ENCODE results near the gene NDUFS6.

NDUFS6 gene

GRCh38 chr5:1864896-1865440 lies 63.8 kb downstream of the NDUFS6 start:
- in situ Hi-C loops (cut with HindIII; ENCODE audit: low sequenced_read_pairs): no loop called here

- in situ Hi-C loops (cut with HindIII; ENCODE audit: low sequenced_read_pairs): no loop called here
Observed at GRCh38 chr5:1865486-1865885, 64.3 kb downstream of the NDUFS6 start.

Data from endothelial cell of hepatic sinusoid (primary cell).